MM.1S (cell line): ENCODE data around the gene SPATS1.
A peak's percentile ranks its signal among the peaks of the same experiment; 100 is the strongest.

Experiments used
- EZH2 ChIP-seq: fragments of 300-600 bp; sonication (generic); optimal IDR thresholded peaks from 2 replicates; pipeline ENCODE3; 2017; ENCODE audit warnings: low read depth, mild to moderate bottlenecking, antibody characterized with exemption, low read length, mixed read lengths
- TF ChIP-seq, protein P1 (sequence below): fragments of 300-600 bp; sonication (generic); IDR thresholded peaks from 2 replicates; pipeline ENCODE4 v1.5.1; 2016; ENCODE audit warnings: antibody characterized with exemption, low read length, mixed read lengths

DNA sequence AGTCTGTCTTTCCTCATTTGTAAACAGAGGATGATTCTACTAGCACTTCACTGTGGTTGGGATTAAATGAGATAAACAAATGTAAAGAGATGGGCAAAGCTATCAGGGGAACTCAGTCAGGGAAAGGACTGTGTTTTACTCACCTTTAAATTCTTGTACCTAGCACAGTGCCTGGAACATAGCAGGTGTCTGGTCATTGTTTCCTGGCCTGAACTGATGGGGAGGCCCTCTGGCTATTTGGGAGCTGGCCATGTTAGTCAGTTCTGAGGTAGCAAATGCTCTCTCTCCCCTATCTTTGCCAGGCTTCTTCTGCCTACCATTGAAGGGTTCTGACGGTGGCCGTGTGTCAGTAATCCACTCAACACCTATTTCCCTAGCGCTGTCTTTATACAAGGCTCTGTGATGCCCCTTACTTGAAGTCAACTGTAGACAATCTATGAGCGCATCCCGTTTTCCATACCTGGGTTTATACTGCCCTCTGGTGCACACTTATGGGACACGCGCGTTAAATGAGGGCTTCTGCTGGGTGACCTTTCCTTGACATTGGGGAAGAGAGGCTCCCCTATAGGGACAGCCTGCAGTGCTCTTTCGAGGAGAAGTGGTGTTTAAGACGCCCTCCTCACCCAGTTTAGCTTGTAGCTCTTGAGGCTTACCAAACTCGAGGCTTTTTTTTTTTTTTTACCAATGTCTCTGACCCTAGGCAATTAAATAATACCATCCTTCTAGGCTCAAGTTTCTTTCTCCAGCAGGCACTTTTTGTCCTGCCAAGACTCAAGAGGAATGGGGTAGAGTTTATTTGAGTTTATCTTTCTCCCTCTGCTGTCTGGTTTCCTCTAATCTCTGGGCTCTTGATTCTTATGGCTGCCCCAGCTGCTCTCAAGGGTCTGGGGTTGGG lies 4.0 kb upstream of the SPATS1 start:
- TF ChIP-seq, protein P1, sequence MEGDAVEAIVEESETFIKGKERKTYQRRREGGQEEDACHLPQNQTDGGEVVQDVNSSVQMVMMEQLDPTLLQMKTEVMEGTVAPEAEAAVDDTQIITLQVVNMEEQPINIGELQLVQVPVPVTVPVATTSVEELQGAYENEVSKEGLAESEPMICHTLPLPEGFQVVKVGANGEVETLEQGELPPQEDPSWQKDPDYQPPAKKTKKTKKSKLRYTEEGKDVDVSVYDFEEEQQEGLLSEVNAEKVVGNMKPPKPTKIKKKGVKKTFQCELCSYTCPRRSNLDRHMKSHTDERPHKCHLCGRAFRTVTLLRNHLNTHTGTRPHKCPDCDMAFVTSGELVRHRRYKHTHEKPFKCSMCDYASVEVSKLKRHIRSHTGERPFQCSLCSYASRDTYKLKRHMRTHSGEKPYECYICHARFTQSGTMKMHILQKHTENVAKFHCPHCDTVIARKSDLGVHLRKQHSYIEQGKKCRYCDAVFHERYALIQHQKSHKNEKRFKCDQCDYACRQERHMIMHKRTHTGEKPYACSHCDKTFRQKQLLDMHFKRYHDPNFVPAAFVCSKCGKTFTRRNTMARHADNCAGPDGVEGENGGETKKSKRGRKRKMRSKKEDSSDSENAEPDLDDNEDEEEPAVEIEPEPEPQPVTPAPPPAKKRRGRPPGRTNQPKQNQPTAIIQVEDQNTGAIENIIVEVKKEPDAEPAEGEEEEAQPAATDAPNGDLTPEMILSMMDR = peak; percentile 76
- TF ChIP-seq EZH2 = no peak
